Stimulated activated memory B cell treated with anti-CD40 and anti-IgM and Interleukin-4, amounts not matched to agents 10 μg/mL and 1 μg/mL and 100 μg/mL, for 72 hours (primary cell): ENCODE results near the gene SPANXD.
"Not testable (repeated sequence)": the region's sequence is repeated elsewhere in the genome, so short reads cannot be mapped to it uniquely, and the experiment has no call there.

Source experiments
- ATAC-seq: fragments of 150-1000 bp; cut with Tn5 transposase; 2 replicates; pipeline ENCODE4 v1.10.0; 2021
- H3K27ac Mint-ChIP-seq: one replicate; pipeline ENCODE4 v1.8.0; 2022; ENCODE audit warnings: mild to moderate bottlenecking, mixed read lengths
- H3K27me3 Mint-ChIP-seq: one replicate; pipeline ENCODE4 v1.8.0; 2022; ENCODE audit warnings: mixed read lengths
- H3K36me3 Mint-ChIP-seq: one replicate; pipeline ENCODE4 v1.8.0; 2022; ENCODE audit warnings: mixed read lengths
- H3K4me1 Mint-ChIP-seq: one replicate; pipeline ENCODE4 v1.8.0; 2022; ENCODE audit warnings: mixed read lengths
- H3K4me3 Mint-ChIP-seq: one replicate; pipeline ENCODE4 v1.8.0; 2022; ENCODE audit warnings: mild to moderate bottlenecking, moderate library complexity, mixed read lengths
- H3K9me3 Mint-ChIP-seq: one replicate; pipeline ENCODE4 v1.8.0; 2022; ENCODE audit warnings: mixed read lengths

The SPANXD gene

GRCh38 chrX:141698639-141699038, at the start of gene SPANXD:
TSS of gene SPANXD (minus strand) at chrX:141698739. CDS start at chrX:141698405, 334 bp downstream.
- not testable (repeated sequence) for H3K9me3 Mint-ChIP-seq, H3K4me3 Mint-ChIP-seq, H3K27ac Mint-ChIP-seq, ATAC-seq, H3K36me3 Mint-ChIP-seq, H3K4me1 Mint-ChIP-seq, H3K27me3 Mint-ChIP-seq

- ATAC-seq = no peak
- no peaks in the 10 kb centered on the region for H3K4me1 Mint-ChIP-seq
- peaks cover 4% of the 10 kb centered on the region for H3K9me3 Mint-ChIP-seq
- H3K4me3 Mint-ChIP-seq = no peak overlapping the region
- H3K27ac Mint-ChIP-seq = no peak overlapping the region
- H3K27me3 Mint-ChIP-seq = no peaks in the 10 kb centered on the region
- no peaks in the 10 kb centered on the region for H3K36me3 Mint-ChIP-seq
Observed at GRCh38 chrX:141742666-141743065, 44.1 kb upstream of the SPANXD start.

GRCh38 chrX:141736656-141737055, 38.1 kb upstream of the SPANXD start:
- no peaks in the 10 kb centered on the region for H3K9me3 Mint-ChIP-seq
- no peaks in the 10 kb centered on the region for H3K27me3 Mint-ChIP-seq
- no peaks in the 10 kb centered on the region for H3K4me1 Mint-ChIP-seq
- no peak for ATAC-seq
- H3K4me3 Mint-ChIP-seq = no peak overlapping the region
- H3K36me3 Mint-ChIP-seq = no peaks in the 10 kb centered on the region
- no peak overlapping the region for H3K27ac Mint-ChIP-seq

GRCh38 chrX:141733371-141733770, 34.8 kb upstream of the SPANXD start:
- Mint-ChIP-seq H3K4me1 (no peaks in the 10 kb centered on the region), H3K27me3 (no peaks in the 10 kb centered on the region), H3K36me3 (no peaks in the 10 kb centered on the region), H3K9me3 (no peaks in the 10 kb centered on the region), H3K27ac (no peak overlapping the region), H3K4me3 (no peak overlapping the region)
- no peak for ATAC-seq

GRCh38 chrX:141732031-141732430, 33.5 kb upstream of the SPANXD start:
- ATAC-seq = no peak
- Mint-ChIP-seq H3K4me3 (no peak overlapping the region), H3K9me3 (no peaks in the 10 kb centered on the region), H3K4me1 (no peaks in the 10 kb centered on the region), H3K27ac (no peak overlapping the region), H3K36me3 (no peaks in the 10 kb centered on the region), H3K27me3 (no peaks in the 10 kb centered on the region)

GRCh38 chrX:141724186-141724585, 25.6 kb upstream of the SPANXD start:
- Mint-ChIP-seq H3K36me3 (no peaks in the 10 kb centered on the region), H3K27me3 (no peaks in the 10 kb centered on the region), H3K4me1 (no peaks in the 10 kb centered on the region), H3K9me3 (peaks cover 3% of the 10 kb centered on the region), H3K4me3 (no peak overlapping the region), H3K27ac (no peak overlapping the region)
- no peak for ATAC-seq

- Mint-ChIP-seq H3K4me3 (no peak overlapping the region), H3K36me3 (no peaks in the 10 kb centered on the region), H3K27me3 (no peaks in the 10 kb centered on the region), H3K4me1 (no peaks in the 10 kb centered on the region), H3K27ac (no peak overlapping the region), H3K9me3 (no peaks in the 10 kb centered on the region)
- ATAC-seq = no peak
Observed at GRCh38 chrX:141714680-141715079, 16.1 kb upstream of the SPANXD start.

- Mint-ChIP-seq H3K27me3 (no peaks in the 10 kb centered on the region), H3K27ac (no peak overlapping the region), H3K4me3 (no peak overlapping the region), H3K36me3 (no peaks in the 10 kb centered on the region), H3K4me1 (no peaks in the 10 kb centered on the region), H3K9me3 (peaks cover 3% of the 10 kb centered on the region)
- ATAC-seq = no peak
Observed at GRCh38 chrX:141701072-141701471, 2.5 kb upstream of the SPANXD start.

- Mint-ChIP-seq H3K9me3 (no peaks in the 10 kb centered on the region), H3K27ac (no peak overlapping the region), H3K4me3 (no peak overlapping the region), H3K36me3 (no peaks in the 10 kb centered on the region), H3K4me1 (no peaks in the 10 kb centered on the region), H3K27me3 (no peaks in the 10 kb centered on the region)
- ATAC-seq = no peak
Observed at GRCh38 chrX:141673946-141674345, 24.6 kb downstream of the SPANXD start.

GRCh38 chrX:141669689-141670088, 28.9 kb downstream of the SPANXD start:
- Mint-ChIP-seq H3K27me3 (no peaks in the 10 kb centered on the region), H3K36me3 (no peaks in the 10 kb centered on the region), H3K4me3 (no peak overlapping the region), H3K9me3 (no peaks in the 10 kb centered on the region), H3K4me1 (no peaks in the 10 kb centered on the region), H3K27ac (no peak overlapping the region)
- ATAC-seq = no peak

GRCh38 chrX:141668371-141668770, 30.2 kb downstream of the SPANXD start:
- no peak for ATAC-seq
- H3K27ac Mint-ChIP-seq = no peak overlapping the region
- no peaks in the 10 kb centered on the region for H3K36me3 Mint-ChIP-seq
- H3K4me1 Mint-ChIP-seq = no peaks in the 10 kb centered on the region
- H3K27me3 Mint-ChIP-seq = no peaks in the 10 kb centered on the region
- H3K4me3 Mint-ChIP-seq = no peak overlapping the region
- H3K9me3 Mint-ChIP-seq = no peaks in the 10 kb centered on the region

GRCh38 chrX:141662781-141663180, 35.8 kb downstream of the SPANXD start:
- Mint-ChIP-seq H3K4me3 (no peak overlapping the region), H3K4me1 (no peaks in the 10 kb centered on the region), H3K27ac (no peak overlapping the region), H3K9me3 (no peaks in the 10 kb centered on the region), H3K27me3 (no peaks in the 10 kb centered on the region), H3K36me3 (no peaks in the 10 kb centered on the region)
- ATAC-seq = no peak

- H3K4me1 Mint-ChIP-seq = no peaks in the 10 kb centered on the region
- no peaks in the 10 kb centered on the region for H3K9me3 Mint-ChIP-seq
- no peaks in the 10 kb centered on the region for H3K36me3 Mint-ChIP-seq
- ATAC-seq = no peak
- H3K27ac Mint-ChIP-seq = no peak overlapping the region
- no peaks in the 10 kb centered on the region for H3K27me3 Mint-ChIP-seq
- no peak overlapping the region for H3K4me3 Mint-ChIP-seq
Observed at GRCh38 chrX:141652286-141652685, 46.3 kb downstream of the SPANXD start.
